SK-N-SH (cell line): ENCODE results near the gene CDRT15. TPM values are rescaled to one million over a fixed set of nuclear protein-coding genes. Genes with fewer than 3 reads are reported as not detected.

ENCODE experiments used
- CTCF ChIA-PET: fragments of 300-600, 350-600 bp; formaldehyde crosslinking; extraction: SDS; loops from one replicate; lab custom pipeline; 2021; lab: Yijun Ruan, JAX
- POLR2A ChIA-PET: fragments of 350-600 bp; sonication (Branson Sonifier 250); formaldehyde crosslinking; extraction: SDS; loops from one replicate; lab custom pipeline; 2020; ENCODE audit warnings: antibody characterized with exemption, inconsistent platforms; lab: Yijun Ruan, JAX
- DNase-seq: peaks from one replicate; pipeline ENCODE4 v3.0.0; 2012
- H2AFZ ChIP-seq: fragments of 200-600 bp; sonication (generic); 2 replicates; pipeline ENCODE4 v1.8.1; 2016; ENCODE audit warnings: antibody characterized with exemption, mild to moderate bottlenecking, low read depth
- H3F3A ChIP-seq: fragments of 200-600 bp; sonication (generic); replicated peaks from 2 replicates; pipeline ENCODE3; 2016; ENCODE audit warnings: antibody characterized with exemption, mild to moderate bottlenecking; ENCODE audit not compliant: insufficient read depth
- H3K27ac ChIP-seq, 2 experiments: fragments of 200-500 bp in 1 of 2; fragments of 200-600 bp in 1 of 2; sonication (Bioruptor generic) in 1 of 2; sonication (generic), shearing (Covaris generic) in 1 of 2; 2 replicates each; pipeline versions ENCODE4 v1.5.1 to v1.6.1; 2014 to 2016; ENCODE audit warnings: low read depth in 2 of 2, inconsistent platforms in 1 of 2, low read length in 1 of 2, mild to moderate bottlenecking in 1 of 2, mixed read lengths in 1 of 2
- H3K27me3 ChIP-seq: fragments of 200-600 bp; sonication (generic), shearing (Covaris generic); 2 replicates; pipeline ENCODE4 v1.6.1; 2016; ENCODE audit warnings: mixed run types; ENCODE audit not compliant: insufficient read depth
- H3K36me3 ChIP-seq, 2 experiments: fragments of 200-500 bp in 1 of 2; fragments of 200-600 bp in 1 of 2; sonication (Bioruptor generic) in 1 of 2; sonication (generic) in 1 of 2; replicated peaks in 1 of 2; 2 replicates each; pipeline versions ENCODE3 to v1.5.1; 2014 to 2016; ENCODE audit warnings: low read length in 1 of 2, mild to moderate bottlenecking in 1 of 2; ENCODE audit not compliant: insufficient read depth in 2 of 2, control insufficient read depth in 1 of 2
- H3K4me1 ChIP-seq, 2 experiments: fragments of 200-500 bp in 1 of 2; fragments of 200-600 bp in 1 of 2; sonication (Bioruptor generic) in 1 of 2; sonication (generic), shearing (Covaris generic) in 1 of 2; 2 replicates each; pipeline versions ENCODE4 v1.5.1 to v1.6.1; 2014 to 2016; ENCODE audit warnings: low read depth in 1 of 2, low read length in 1 of 2, mixed run types in 1 of 2; ENCODE audit not compliant: insufficient read depth in 2 of 2, control insufficient read depth in 1 of 2
- H3K4me2 ChIP-seq: fragments of 200-600 bp; sonication (generic), shearing (Covaris generic); 2 replicates; pipeline ENCODE4 v1.6.1; 2017; ENCODE audit warnings: mixed run types
- H3K4me3 ChIP-seq, 2 experiments: fragments of 200-500 bp in 1 of 2; fragments of 200-600 bp in 1 of 2; sonication (Bioruptor generic) in 1 of 2; sonication (generic), shearing (Covaris generic) in 1 of 2; 2 replicates each; pipeline versions ENCODE4 v1.5.1 to v1.8.1; 2014 to 2016; ENCODE audit warnings: low read depth in 2 of 2, inconsistent platforms in 1 of 2, low read length in 1 of 2, mild to moderate bottlenecking in 1 of 2, mixed read lengths in 1 of 2, moderate library complexity in 1 of 2
- H3K79me2 ChIP-seq: fragments of 200-600 bp; sonication (generic); 2 replicates; pipeline ENCODE4 v1.8.1; 2017; ENCODE audit warnings: mild to moderate bottlenecking; ENCODE audit not compliant: insufficient read depth
- H3K9ac ChIP-seq: fragments of 200-600 bp; sonication (generic); 2 replicates; pipeline ENCODE4 v1.6.1; 2017; ENCODE audit warnings: mixed run types
- H3K9me2 ChIP-seq: fragments of 200-600 bp; sonication (generic); 2 replicates; pipeline ENCODE4 v1.6.1; 2017; ENCODE audit warnings: mixed run types
- H3K9me3 ChIP-seq: fragments of 200-600 bp; sonication (generic); 2 replicates; pipeline ENCODE4 v1.6.1; 2017; ENCODE audit warnings: mixed run types, mild to moderate bottlenecking, moderate library complexity
- H4K20me1 ChIP-seq: fragments of 200-600 bp; sonication (generic); 2 replicates; pipeline ENCODE4 v1.6.1; 2017; ENCODE audit warnings: mild to moderate bottlenecking, mixed run types; ENCODE audit not compliant: insufficient read depth
- ELF1 ChIP-seq: IDR thresholded peaks from 2 replicates; pipeline ENCODE4 v1.4.0; 2012
- EP300 ChIP-seq, 2 experiments: IDR thresholded peaks; 2 replicates each; pipeline versions ENCODE4 v1.4.0 to v1.6.1; 2012; ENCODE audit warnings: borderline replicate concordance in 1 of 2, low read depth in 1 of 2, low read length in 1 of 2
- EZH2phosphoT487 ChIP-seq: fragments of 200-600 bp; sonication (generic); IDR thresholded peaks from 2 replicates; pipeline ENCODE4 v1.6.1; 2017; ENCODE audit warnings: low read depth, mixed run types, mild to moderate bottlenecking, antibody characterized with exemption, moderate library complexity, borderline replicate concordance
- FOXJ3 ChIP-seq: sonication (generic); formaldehyde crosslinking; IDR thresholded peaks from 2 replicates; pipeline ENCODE4 v1.5.1; 2020; ENCODE audit warnings: mild to moderate bottlenecking, missing genetic modification reagents
- FOXM1 ChIP-seq: IDR thresholded peaks from 2 replicates; pipeline ENCODE4 v1.4.0; 2012; ENCODE audit warnings: low read depth, mild to moderate bottlenecking
- GABPA ChIP-seq: IDR thresholded peaks from 2 replicates; pipeline ENCODE4 v1.4.0; 2012; ENCODE audit warnings: low read depth, mild to moderate bottlenecking
- IRF3 ChIP-seq: fragments of 150-350 bp; IDR thresholded peaks from 2 replicates; pipeline ENCODE4 v1.6.1; 2016; ENCODE audit warnings: mild to moderate bottlenecking, low read depth, low read length
- JUND ChIP-seq: IDR thresholded peaks from 2 replicates; pipeline ENCODE4 v1.4.0; 2012
- NFIC ChIP-seq: IDR thresholded peaks from 2 replicates; pipeline ENCODE4 v1.4.0; 2012; ENCODE audit warnings: borderline replicate concordance
- REST ChIP-seq: IDR thresholded peaks from 2 replicates; pipeline ENCODE4 v1.6.1; 2012; ENCODE audit warnings: mild to moderate bottlenecking, low read depth, low read length, moderate library complexity
- RFX5 ChIP-seq: IDR thresholded peaks from 2 replicates; pipeline ENCODE4 v1.6.1; 2012; ENCODE audit warnings: mild to moderate bottlenecking, improper control_type of control experiment, low read length
- RXRA ChIP-seq: IDR thresholded peaks from 2 replicates; pipeline ENCODE4 v1.4.0; 2012; ENCODE audit warnings: low read depth, mild to moderate bottlenecking, borderline replicate concordance
- TAF1 ChIP-seq: IDR thresholded peaks from 2 replicates; pipeline ENCODE4 v1.6.1; 2012; ENCODE audit warnings: low read depth, mild to moderate bottlenecking, low read length, moderate library complexity, borderline replicate concordance
- USF1 ChIP-seq: IDR thresholded peaks from 2 replicates; pipeline ENCODE4 v1.4.0; 2012; ENCODE audit warnings: low read depth, borderline replicate concordance
- USF2 ChIP-seq: fragments of 150-350 bp; IDR thresholded peaks from 2 replicates; pipeline ENCODE4 v1.6.1; 2017; ENCODE audit warnings: antibody characterized with exemption, low read length, low read depth, borderline replicate concordance
- YY1 ChIP-seq: IDR thresholded peaks from 2 replicates; pipeline ENCODE4 v1.4.0; 2012; ENCODE audit warnings: low read depth, mild to moderate bottlenecking
- WGBS: methylation state at CpG from one replicate; pipeline ENCODE4 v1.1.6; 2017; ENCODE audit warnings: low lambda C conversion rate; 5-methylcytosine and 5-hydroxymethylcytosine counted together
- polyA plus RNA-seq, 3 experiments: library from polyadenylated mRNA; depleted of rRNA; stranded (reverse); fragments of >200 nt; gene quantifications; 2 replicates each; pipeline ENCODE4 v1.2.3, GENCODE V29; 2012

The CDRT15 gene
- polyA plus RNA-seq, 1 of the 3 experiments (the other 2 are of a cell fraction): not detected

- Histone ChIP-seq H3K4me1 (no peaks in the 10 kb centered on the region), H3K9me3 (no peaks in the 10 kb centered on the region), H3F3A (no peaks in the 10 kb centered on the region), H3K27me3 (no peaks in the 10 kb centered on the region; the same call in 1 of the 2 replicates), H3K9me2 (no peaks in the 10 kb centered on the region), H3K27ac (no peak overlapping the region), H3K79me2 (no peaks in the 10 kb centered on the region), H3K9ac (no peak overlapping the region), H3K36me3 (no peaks in the 10 kb centered on the region), H3K4me3 (no peak overlapping the region), H3K4me2 (no peak overlapping the region), H2AFZ (no peak overlapping the region), H4K20me1 (no peaks in the 10 kb centered on the region)
- TF ChIP-seq JUND (no peak), USF1 (no peak), ELF1 (no peak), EP300 (IDR thresholded peaks at IDR 0.05; ENCODE audit: borderline replicate concordance in 1 of 2, low read depth in 1 of 2, low read length in 1 of 2) (no peak), TAF1 (no peak), GABPA (no peak)
- POLR2A ChIA-PET: no interaction called here
- no peak for DNase-seq
- 6% methylated on average over 2 of the region's 2 CpGs for WGBS
- CTCF ChIA-PET: no interaction called here
Observed at GRCh38 chr17:14270508-14270907, 33.8 kb upstream of the CDRT15 start.

- Histone ChIP-seq H4K20me1 (no peaks in the 10 kb centered on the region), H3K9me3 (no peaks in the 10 kb centered on the region), H3K4me2 (no peak overlapping the region), H3K27ac (no peak overlapping the region), H3F3A (no peaks in the 10 kb centered on the region), H3K4me1 (no peaks in the 10 kb centered on the region), H2AFZ (no peak overlapping the region), H3K36me3 (no peaks in the 10 kb centered on the region), H3K9me2 (no peaks in the 10 kb centered on the region), H3K79me2 (no peaks in the 10 kb centered on the region), H3K27me3 (no peaks in the 10 kb centered on the region; the same call in 1 of the 2 replicates), H3K4me3 (no peak overlapping the region), H3K9ac (no peak overlapping the region)
- DNase-seq: no peak
- TF ChIP-seq GABPA (no peak), NFIC (no peak), RFX5 (no peak), FOXM1 (no peak), JUND (no peak), YY1 (no peak), EZH2phosphoT487 (no peak), ELF1 (no peak), USF2 (no peak), TAF1 (no peak), RXRA (no peak), USF1 (no peak), IRF3 (no peak), REST (no peak), FOXJ3 (CRISPR knock-in tag) (no peak)
- 1% methylated on average over 5 of the region's 5 CpGs for WGBS
- ChIA-PET POLR2A (no interaction called here), CTCF (interaction anchor here (0.5 kb wide), 1 partner anchor 560 kb away, joined by 3 read pairs; no protein-coding TSS in a partner anchor)
Observed at GRCh38 chr17:14269473-14269872, 32.8 kb upstream of the CDRT15 start.
